Stimulated activated CD4-positive, alpha-beta T cell treated with anti-CD3 and anti-CD28 coated beads, Interleukin-15, amount 100 ng/mL, for 48 hours (primary cell): ENCODE measurements around the gene KRT75.

Experiments used
- DNase-seq, 2 donors: peaks; one replicate each; pipeline ENCODE4 v3.0.0-alpha.2; 2020; ENCODE audit warnings: low read depth in 2 of 2

The KRT75 gene

DNA sequence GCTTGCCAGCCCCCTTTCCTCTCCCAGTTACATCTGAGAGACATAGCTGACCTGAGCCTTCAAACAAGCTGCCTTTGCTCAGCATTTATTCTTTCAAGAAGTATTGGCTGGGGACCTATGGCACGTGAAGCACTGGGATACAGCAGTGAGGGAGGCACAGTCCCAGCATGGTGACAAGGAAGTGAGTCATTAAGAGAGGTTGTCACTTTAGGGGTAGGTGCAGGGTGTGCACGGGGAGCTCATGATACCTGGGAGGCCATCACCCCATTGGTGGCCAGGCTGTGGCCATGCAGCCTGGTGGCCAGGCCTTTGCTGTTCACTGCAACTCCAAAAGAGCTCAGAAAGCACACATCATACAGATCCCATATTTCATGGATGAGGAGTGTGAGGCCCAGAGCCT lies 5.7 kb upstream of the KRT75 start:
- no peak for DNase-seq

- no peak for DNase-seq
Measured at GRCh38 chr12:52439420-52439819, 5.2 kb upstream of the KRT75 start.

- no peak for DNase-seq
Measured at GRCh38 chr12:52438305-52439301, 4.4 kb upstream of the KRT75 start.

- DNase-seq, result no peak
Measured at GRCh38 chr12:52437508-52437907, 3.3 kb upstream of the KRT75 start.

- no peak for DNase-seq
Measured at GRCh38 chr12:52436828-52437474, 2.8 kb upstream of the KRT75 start.

DNA sequence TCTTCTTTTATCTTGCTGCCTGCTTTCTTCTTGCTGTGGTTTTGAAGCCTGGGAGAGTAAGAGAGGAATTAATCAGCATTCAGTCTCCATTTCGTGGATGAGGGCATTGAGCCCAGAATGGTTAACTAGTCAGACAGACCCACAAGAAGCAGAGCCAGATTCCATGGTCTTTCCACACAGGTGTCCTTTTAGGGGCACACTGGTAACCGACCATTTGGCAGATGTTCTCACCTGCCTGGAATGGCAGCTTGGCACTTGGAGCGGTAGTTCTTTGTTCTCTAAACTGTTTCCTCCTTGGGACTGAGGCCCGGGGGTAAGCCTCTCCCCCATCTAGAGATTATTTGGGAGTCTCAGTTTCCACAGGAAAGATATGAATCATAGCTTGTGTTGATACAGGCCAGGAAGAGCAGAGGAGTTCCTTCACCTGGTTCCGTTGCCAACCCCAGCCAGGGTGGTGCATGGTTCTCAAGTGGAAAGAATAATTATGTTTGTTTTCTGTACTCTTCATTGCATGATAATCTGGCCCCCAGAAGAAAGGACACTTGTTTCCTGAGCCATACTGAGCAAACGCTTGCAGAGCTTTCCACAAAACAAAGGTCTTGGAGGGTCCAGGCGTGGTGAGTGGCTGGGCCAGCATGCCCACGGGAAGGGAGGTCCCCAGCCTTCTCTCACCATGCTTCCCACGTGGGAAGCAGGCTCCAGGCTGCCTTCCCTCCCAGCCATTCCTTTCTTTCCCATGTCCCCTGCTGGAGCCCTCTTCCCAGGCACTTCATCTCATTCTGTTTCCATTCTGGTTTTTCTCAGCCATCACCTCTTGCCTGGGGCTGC lies 2.0 kb upstream of the KRT75 start:
- no peak for DNase-seq

GRCh38 chr12:52435659-52435999 lies 1.5 kb upstream of the KRT75 start:
- no peak for DNase-seq

GRCh38 chr12:52434760-52435530 lies 774 bp upstream of the KRT75 start:
- no peak for DNase-seq

GRCh38 chr12:52433501-52434080 lies 580 bp downstream of the KRT75 start:
- DNase-seq, result no peak

GRCh38 chr12:52432559-52433207 lies 1.5 kb downstream of the KRT75 start:
- DNase-seq, result no peak

DNA sequence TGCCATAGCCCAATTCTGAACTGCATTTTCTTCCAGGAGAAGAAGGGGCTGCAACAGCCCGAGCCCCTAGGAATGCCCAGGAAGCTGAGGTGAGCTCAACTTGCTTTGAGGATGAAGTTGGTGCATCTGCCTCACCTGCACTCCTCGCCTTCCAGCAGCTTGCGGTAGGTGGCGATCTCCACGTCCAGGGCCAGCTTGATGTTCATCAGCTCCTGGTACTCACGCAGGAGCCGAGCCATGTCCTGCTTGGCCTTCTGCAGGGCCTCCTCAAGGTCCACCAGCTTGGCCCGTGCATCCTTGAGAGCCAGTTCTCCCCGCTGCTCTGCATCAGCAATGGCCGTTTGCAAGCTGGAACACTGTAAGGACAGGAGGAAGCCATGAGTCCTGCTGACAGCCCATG lies 6.0 kb downstream of the KRT75 start:
- no peak for DNase-seq

- DNase-seq, result no peak
Measured at GRCh38 chr12:52427083-52427482, 7.1 kb downstream of the KRT75 start.

GRCh38 chr12:52426034-52426433 lies 8.1 kb downstream of the KRT75 start:
- DNase-seq, result no peak

DNA sequence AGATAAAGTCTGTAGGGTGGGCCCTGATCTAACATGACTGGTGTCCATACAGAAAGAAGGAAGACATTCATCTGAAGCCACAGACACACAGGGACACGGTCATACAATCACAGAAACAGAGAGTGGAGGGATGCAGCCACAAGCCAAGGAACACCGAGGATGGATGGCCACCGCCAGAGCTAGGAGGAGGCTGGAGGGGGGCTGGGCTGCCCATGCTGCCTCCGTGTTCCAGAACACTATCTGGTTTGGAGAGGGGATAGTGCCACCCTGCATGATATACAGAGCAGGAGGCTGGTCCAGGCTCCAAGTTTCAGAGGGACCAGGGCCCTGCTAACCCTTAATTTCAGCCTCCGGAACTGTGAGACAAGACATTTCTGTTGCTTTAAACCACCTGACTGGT lies 8.7 kb downstream of the KRT75 start:
- DNase-seq, result no peak

- no peak for DNase-seq
Measured at GRCh38 chr12:52423661-52424500, 10.3 kb downstream of the KRT75 start.

DNA sequence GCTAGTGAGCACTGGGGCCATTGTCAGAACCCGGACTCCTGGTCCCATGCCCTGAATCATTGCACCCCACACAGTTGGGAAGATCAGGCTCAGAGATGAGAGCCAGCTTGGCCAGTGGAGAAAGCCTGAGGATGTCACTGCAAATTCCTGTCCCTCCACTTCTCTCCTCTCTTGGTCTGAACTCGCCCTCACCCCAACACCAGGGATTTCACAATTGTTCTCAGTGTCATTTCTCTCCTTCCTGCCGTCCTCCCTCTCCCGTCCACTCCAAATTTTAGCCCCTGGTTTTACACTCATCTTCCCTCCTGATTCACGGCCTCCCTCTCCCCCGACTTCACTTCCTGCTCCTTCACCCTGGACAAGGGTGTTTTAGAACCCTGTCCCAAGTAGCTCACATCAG lies 11.1 kb downstream of the KRT75 start:
- no peak for DNase-seq

GRCh38 chr12:52419656-52420055 lies 14.5 kb downstream of the KRT75 start:
- DNase-seq, result no peak

- DNase-seq, result no peak
Measured at GRCh38 chr12:52418576-52419110, 15.5 kb downstream of the KRT75 start.

DNA sequence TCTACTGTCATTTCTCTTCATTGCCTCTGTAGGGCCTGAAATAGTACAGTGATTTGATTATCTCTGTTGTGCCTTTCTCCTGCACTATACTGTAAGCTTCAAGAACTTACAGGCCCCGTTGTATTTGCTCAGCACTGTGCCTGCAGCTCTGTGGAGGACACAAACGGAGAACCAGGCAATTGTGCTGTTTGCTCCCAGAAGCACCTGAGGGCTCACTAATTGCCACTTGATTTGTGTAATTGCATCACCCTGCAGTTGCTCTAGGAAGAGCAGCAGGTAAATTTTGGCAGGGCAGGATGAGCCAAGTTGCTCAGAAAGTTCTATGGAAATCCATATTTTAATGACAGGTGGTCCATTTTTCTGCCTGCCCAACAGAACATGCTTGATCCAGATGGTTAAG lies 16.4 kb downstream of the KRT75 start:
- DNase-seq, result no peak
